HG02852 (cell line): ENCODE measurements around the gene THAP9.
"Not testable (repeated sequence)": the region's sequence is repeated elsewhere in the genome, so short reads cannot be mapped to it uniquely, and the experiment has no call there.

Experiments
- ATAC-seq: cut with Tn5 transposase; IDR thresholded peaks from one replicate; pipeline ENCODE4 v1.9.1; 2021; ENCODE audit warnings: mild to moderate bottlenecking, moderate library complexity; ENCODE audit not compliant: unreplicated experiment

Gene THAP9

GRCh38 chr4:82893942-82894341 is 6.6 kb upstream of the THAP9 start:
- ATAC-seq, result no peak

- ATAC-seq, result no peak
Observed at GRCh38 chr4:82896755-82897154, 3.8 kb upstream of the THAP9 start.

GRCh38 chr4:82898322-82899243 is 2.0 kb upstream of the THAP9 start:
- ATAC-seq, result no peak

GRCh38 chr4:82899374-82900065 is 1.0 kb upstream of the THAP9 start:
- ATAC-seq, result no peak

GRCh38 chr4:82900066-82900410 is 497 bp upstream of the THAP9 start:
- peak; percentile 2 for ATAC-seq

DNA sequence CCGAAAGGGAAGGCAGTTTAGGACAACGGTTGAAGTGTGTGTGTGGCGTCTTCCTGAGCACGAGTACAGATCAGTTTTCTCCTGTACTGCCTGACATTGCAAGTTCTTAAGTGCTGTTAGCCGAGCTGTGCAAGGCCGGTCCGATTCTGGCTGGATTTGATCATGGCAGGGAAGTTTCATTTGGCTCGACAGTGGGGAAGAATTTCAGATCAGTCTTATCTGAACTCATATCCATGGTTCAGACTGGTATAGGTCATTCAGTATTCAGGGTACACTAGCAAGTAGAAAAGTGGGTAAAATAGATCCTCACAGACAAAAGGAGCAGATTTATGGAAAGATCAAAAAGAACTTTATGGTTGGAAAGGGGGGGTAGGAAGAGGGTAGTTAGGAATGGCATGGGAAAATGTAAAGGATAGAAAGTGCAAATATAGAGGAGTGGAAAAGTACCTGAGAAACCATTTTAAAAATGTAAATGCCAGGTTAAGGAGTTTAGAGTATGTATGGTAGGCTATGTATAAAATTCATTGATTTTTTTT is 716 bp downstream of the THAP9 start:
- no peak for ATAC-seq

DNA sequence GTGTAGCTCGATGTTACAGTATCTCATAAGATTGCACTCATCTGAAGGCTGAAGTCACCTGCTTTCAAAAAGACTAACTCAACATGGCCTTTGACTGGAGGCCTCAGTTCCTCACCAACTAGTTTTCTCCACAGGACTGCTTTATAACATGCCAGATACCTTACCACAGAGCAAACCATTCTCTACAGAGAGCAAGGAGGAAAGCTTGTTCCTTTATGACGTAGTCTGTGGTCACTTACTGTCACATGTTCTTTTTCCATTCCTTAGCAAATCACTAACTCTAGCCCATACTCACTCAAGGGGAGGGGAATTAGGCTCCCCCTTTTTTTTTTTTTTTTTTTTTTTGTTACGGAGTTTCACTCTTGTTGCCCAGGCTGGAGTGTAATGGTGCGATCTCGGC is 3.2 kb downstream of the THAP9 start:
- ATAC-seq, result no peak

DNA sequence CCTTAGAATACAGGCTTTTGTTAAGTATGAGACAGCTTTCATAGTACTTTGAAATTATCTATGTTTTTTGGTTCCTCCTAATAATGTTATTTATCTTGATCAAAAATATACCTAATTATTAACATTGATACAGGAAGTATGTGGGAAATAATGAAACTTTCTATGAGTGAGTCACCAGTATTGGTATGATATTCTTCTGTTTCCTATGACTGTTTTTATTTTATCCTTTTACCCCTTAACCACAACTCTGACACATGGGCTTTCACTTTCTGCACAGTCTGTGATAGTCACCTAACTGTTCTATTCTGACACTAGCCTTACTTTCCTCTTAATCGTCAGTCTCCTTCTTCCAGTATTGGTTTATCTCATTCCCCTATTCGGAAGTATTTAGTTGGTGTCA is 4.7 kb downstream of the THAP9 start:
- peak; percentile 45 for ATAC-seq

DNA sequence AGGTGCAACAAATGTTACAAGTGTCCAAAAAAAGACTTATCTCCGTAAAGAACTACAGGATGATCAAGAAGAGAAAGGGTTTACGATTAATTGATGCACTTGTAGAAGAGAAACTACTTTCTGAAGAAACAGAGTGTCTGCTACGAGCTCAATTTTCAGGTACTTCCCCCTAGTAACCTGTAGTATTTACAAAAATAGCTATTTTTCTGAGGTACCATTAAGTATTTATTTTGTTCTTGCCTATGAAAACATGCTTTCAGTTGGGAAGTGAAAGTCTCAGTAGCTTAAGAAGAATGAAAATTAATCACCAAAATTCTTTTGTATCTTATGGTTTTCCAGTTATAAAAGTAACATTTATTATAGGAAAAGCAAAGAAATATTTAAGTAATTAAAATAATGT is 5.9 kb downstream of the THAP9 start:
- ATAC-seq, result peak; percentile 52

DNA sequence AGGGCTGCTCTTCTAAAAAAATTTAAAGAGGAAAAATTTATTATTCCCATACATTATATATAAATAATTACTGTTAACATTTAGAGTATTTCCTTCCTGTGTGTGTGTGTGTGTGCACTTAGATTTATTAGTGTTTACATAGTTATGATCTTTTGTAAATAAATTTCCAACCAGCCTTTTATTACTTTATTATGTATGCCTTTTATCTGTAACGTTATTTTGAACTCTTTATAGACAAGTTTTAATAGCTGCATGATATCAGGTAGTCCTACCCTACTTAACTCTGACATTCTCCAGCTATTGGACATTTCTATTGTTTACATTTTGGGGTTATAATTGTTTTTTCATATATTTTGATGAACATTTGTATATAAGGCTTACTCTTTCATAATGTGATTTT is 8.8 kb downstream of the THAP9 start:
- ATAC-seq, result no peak

DNA sequence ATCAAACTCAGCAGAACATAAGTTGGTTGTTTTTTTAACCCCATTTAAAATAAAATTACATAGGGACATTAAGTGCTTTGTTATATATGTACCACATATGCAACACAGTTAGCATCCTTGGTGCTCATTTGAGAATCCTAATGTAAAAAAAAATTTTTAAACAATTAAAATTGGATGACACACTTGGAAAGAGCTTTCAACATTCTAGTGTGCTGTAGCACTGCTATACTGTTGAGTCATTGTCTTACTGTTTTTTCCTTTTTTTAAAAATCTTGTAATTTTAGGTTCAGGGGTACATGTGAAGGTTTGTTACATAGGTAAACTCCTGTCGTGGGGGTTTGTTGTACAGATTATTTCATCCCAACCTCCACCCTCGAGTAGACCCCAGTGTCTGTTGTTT is 12.8 kb downstream of the THAP9 start:
- no peak for ATAC-seq

- not testable (repeated sequence) for ATAC-seq
Observed at GRCh38 chr4:82913968-82914367, 13.4 kb downstream of the THAP9 start.

GRCh38 chr4:82918091-82918490 is 17.6 kb downstream of the THAP9 start:
- ATAC-seq, result no peak

DNA sequence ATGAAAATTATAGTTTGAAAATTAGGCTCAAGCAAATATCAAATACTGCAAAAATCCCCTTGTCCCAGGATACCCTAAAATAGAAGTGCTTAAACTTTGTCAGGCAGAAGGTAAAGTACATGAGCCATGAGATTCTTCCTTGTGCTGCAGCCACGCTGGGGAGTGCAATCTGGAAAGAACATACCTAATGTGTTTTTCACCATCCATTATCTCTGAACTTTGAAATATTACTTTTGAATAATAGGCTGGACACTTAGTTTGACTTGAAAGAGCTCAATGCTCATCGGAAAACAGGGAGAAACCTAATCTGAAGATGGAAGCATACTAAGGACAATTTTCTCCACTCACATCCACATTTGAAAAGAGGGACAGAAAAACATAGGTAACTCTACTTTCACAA is 18.9 kb downstream of the THAP9 start:
- ATAC-seq, result no peak

GRCh38 chr4:82921795-82922194 is 21.3 kb downstream of the THAP9 start:
- no peak for ATAC-seq

GRCh38 chr4:82930848-82931755 is 30.6 kb downstream of the THAP9 start:
- no peak for ATAC-seq

GRCh38 chr4:82934441-82934840 is 33.9 kb downstream of the THAP9 start:
- no peak for ATAC-seq

GRCh38 chr4:82939414-82939813 is 38.9 kb downstream of the THAP9 start:
- ATAC-seq, result no peak

- no peak for ATAC-seq
Observed at GRCh38 chr4:82947498-82947897, 47.0 kb downstream of the THAP9 start.

DNA sequence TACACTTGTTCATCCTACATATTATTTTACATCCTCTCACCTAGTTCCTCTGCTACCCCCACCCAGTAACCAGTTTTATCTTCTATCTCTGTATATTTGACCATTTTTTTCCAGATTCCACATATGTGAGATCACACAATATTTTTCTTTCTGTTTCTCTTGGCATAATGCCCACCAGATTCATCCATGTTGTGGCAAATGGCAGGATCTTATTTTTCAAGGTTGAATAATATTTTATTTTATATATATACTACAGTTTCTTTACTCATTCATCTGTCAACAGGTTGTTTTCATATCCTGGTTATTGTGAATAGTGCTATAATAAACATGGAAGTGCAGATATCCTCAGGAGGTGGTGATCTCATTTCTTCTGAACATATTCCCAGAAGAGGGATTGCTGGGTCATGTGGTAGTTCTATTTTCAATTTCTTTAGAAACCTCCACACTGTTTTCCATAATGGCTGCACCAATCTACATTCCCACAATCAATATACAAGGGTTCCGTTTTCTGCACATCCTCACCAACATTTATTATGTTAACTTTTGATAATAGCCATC is 48.2 kb downstream of the THAP9 start:
- ATAC-seq, result no peak

DNA sequence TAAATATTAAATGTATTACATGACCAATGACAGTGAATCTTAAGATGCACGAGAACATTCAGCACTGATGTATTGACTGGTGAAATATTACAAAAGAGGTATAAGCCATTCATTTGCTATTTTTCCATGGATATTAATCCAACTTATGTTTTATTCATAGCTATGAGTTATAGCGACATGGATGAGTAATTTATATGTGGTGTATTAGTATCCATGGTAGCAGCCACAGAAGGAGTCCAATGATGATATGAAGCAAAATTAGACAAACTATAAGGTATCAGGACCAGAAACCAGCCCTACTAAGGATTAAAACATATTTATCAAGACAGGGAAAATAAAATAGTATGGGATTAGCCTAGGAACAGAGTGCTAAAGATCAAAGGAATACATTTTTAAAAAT is 50.7 kb downstream of the THAP9 start:
- ATAC-seq, result no peak
